Stimulated activated CD8-positive, alpha-beta memory T cell treated with anti-CD3 and anti-CD28 coated beads, Interleukin-12 subunit alpha, Interleukin-12 subunit beta, amount 100 ng/mL, for 24 hours (primary cell): ENCODE measurements around the gene RPRD1B.
A peak's percentile ranks its signal among the peaks of the same experiment; 100 is the strongest.

Source experiments
- DNase-seq: peaks from one replicate; pipeline ENCODE4 v3.0.0-alpha.2; 2020; ENCODE audit errors: extremely low read depth

The RPRD1B gene, protein sequence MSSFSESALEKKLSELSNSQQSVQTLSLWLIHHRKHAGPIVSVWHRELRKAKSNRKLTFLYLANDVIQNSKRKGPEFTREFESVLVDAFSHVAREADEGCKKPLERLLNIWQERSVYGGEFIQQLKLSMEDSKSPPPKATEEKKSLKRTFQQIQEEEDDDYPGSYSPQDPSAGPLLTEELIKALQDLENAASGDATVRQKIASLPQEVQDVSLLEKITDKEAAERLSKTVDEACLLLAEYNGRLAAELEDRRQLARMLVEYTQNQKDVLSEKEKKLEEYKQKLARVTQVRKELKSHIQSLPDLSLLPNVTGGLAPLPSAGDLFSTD

DNA sequence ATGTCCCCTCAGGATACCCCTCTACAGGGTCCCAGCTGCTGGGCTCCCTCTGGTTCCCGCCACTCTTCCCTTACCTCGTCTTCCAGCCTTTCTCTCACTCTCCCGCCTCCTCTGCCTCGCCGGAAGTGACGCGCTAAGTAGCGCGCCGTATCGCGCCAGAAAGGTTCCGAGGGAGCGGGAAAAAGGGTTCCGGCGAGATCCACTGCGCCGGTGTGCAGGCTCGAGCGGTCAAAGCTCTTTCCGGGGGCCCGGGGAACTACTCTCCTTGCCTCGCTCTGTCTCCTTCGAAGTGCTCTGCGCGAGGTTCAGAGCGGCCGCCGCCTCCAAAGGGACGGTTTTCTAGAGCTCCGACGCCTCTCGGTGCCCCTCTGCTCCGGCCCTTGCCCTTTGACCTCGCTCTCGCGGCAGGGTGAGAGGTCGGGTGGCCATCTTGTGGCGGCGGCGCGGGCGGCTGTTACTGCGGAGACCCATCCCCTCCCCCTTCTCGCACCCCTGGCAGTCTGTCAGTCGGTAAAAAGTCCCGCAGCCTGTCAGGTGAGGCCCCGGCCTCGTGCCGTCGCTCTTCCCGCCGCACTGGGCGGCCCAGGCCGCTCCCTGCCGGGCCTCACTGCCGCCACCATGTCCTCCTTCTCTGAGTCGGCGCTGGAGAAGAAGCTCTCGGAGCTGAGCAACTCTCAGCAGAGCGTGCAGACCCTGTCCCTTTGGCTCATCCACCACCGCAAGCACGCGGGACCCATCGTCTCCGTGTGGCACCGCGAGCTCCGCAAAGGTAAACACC is at the start of gene RPRD1B, which contains the start of gene TTI1:
Gene RPRD1B (plus strand): TSS at position 417 of the 778 bp plus-strand sequence. CDS start 202 bp downstream, at position 619.
Gene TTI1 (minus strand): TSS at position 127 of the 778 bp plus-strand sequence. CDS start 19,640 bp downstream, outside the sequence.
- peak; percentile 76 for DNase-seq

DNA sequence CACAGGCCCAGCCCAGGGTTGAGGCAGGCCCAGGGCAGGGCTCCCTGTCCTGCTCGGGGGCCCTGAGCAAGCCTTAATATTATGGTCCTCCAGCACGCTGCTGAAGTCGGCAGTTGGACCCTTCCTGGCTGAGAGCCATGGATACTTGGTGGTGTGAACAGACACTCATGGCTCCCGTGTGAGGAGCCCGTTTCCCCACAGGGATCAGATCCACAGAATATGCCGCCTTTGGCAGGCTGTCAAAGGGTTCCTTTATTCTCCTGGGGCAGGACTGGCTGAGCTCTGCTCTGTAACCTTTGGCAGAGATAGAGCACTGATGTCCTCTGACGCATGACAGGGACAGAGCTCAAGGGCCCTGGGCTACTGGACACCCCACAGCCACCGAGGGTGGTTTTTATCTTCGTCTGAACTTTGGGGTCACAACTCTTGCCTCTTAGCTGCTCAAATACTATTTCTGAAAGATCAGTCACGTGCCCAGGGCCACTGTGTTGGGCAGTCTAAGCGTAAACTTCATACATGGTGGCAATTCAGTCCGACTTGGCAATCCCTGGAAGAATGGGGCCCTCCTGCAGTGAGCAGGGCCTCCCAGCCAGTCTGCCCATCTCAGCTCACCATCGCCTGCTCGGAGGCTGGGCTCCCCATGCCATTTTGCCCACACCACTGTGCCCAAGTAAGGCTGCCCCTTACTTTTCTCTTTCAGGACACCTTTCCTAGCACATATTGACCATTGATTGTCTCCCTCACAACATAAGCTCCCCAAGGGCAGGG is 49.3 kb upstream of the RPRD1B start:
- no peak for DNase-seq

DNA sequence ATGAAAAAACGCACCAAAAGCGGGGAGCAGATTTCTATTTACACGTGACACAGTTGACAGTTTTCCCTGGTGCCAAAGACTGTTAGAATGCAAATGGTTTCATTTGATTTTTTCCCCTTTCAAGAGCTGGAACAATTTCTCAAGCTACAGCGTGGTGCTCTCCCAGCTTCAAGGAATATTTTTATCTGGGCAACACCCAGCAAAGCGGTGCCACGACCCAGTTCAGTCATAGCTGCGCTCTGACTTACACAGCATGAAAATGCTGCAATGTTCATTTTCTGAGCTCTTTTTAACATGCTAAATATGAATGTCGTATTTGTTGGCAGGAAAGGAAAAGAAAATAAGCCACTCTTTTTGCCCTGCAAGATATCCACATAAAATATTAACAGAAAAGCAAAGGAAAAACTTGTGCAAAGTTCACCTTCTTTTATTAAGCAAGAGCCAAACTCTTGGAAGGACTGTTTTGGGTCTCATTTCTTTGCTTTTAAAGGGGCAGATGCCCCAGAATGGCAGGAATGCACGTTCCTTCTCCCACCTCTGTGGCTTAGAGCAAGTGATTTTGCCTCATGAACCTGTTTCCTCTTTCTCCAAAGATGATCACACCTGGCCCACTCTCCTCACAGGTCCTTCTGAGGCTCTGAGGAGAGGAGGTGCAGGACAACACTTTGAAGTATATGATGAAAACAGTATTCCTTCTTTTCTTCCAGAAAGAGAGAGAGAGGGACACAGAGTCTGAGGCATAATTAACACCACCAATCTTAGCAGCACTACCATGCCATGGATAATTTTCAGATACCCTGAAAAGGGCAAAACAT is 47.3 kb upstream of the RPRD1B start:
- no peak for DNase-seq

DNA sequence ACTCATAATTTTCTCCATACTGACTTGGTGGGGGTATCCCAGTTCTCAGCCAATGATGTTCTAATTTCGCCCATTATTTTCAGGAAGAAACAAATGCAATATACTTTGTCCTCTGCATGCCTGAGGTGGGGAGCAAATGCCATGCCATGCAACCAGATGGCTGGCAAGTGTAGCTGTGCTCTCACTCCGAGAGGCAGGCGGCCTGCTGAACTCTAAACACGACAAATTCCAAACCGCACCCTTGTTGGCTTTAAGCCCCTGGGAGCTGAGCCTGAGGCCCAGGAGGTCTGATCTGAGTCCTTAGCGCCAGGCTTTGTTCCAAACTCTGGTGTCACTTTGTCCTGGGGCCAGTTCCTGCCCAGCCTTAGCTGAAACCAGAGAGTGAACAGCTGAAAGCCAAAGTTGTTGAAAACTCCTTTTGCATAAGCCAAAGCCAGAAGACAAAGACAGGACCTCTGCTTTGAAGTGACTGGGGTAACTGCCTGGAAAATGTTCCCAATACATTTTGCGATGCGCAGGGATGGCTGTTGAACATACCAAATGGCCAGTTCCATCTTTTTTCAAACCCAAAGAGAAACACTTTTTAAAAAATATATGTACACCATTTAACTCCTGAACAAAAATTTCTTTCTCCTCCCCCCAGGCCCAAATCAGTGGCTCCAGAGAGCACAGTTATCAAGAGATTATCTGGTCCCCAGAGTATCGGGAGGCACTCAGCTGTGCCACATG is 46.5 kb upstream of the RPRD1B start:
- no peak for DNase-seq

DNA sequence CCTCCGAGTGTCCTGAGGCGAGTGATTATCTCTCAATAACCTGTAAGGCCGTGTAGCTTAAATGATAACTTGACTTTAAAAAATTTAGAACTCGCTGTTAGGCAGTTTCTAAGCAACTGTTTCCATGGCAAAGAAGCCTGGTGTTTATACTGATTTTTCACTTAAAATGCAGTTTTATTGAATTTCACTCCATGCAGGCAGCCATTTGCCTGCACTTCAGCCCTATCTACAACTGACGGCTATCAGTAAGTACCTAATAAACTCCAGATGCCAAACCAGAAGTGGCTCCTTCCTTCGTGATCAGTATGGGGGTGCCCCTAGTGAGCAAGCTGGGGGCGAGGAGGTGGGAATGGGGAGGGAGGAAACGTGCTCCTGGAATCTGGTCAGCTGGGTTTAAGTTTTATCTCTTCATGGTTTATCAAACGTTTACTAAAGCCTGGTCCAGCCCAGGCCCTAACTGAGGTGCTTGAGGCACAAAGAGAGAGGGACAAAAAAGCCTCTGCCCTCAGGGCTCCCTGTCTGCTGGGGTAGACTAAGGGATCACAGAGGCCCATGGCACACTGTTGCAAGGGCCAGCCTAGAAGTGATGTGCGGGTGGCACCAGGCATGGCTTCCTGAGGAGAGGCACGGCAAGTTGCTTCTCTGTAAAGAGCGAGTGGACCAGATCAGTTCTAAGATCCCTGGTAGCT is 45.8 kb upstream of the RPRD1B start:
- DNase-seq = no peak

DNA sequence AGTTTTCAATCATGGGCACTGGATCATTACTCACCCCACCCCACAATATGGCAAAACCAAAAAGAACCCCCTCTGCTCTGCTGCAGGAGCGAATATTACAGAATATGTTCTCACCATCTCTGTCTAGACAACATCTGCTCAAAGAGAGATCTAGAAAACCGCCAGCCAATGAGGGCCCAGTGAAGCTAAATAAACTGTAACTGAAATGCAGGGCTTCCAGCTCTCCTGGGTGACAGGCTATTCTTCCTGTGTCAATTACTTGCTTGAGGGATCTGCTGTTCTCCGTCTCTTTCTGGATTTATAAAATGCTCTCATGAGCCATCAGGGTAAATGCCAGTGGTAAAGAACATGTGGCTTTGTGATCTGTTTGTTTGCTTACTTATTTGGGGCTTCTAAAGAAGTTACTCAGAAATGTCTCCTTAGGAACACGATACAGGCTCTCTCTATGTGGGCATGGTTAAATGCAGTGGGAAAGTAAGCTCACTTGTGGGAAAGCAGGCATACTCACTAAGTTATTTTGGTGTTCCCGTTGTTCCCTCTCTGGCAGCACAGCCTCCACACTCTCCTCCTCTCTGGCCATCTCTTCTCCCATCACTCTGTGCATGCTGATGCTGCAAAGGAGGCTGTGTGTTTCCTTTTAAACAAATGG is 45.1 kb upstream of the RPRD1B start:
- no peak for DNase-seq

DNA sequence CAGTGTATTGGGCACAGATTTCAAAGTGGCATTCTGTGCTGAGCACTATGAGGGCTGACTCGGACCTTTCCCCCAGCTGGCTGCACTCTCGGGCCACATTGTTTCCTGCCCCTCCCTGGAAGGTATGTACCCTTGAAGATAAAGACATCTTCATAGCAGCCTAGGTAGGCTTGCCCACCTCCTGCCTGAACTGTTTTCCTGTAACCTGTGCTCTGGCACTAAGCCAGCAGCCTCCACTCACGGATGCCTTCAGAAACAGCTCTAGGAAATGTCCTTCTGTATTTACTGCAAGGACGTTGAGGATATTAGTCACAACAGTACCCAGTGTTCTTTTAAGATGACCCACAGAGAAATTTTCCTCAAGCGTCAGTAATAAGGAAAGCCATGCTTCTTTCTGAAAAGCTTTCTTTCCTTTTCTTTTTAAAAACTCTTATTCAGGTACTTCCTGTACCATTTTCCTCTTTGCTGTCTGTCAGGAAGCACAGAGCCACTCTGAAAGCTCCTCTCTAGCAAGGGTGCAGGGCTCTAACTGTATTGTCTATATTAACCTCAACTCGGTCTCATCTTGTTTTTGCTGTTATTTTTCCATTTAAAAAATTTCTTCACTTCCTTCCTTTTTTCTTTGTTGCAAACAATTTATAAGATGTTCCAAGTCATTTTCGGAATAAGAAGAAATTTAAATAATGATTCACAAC is 43.8 kb upstream of the RPRD1B start:
- no peak for DNase-seq

DNA sequence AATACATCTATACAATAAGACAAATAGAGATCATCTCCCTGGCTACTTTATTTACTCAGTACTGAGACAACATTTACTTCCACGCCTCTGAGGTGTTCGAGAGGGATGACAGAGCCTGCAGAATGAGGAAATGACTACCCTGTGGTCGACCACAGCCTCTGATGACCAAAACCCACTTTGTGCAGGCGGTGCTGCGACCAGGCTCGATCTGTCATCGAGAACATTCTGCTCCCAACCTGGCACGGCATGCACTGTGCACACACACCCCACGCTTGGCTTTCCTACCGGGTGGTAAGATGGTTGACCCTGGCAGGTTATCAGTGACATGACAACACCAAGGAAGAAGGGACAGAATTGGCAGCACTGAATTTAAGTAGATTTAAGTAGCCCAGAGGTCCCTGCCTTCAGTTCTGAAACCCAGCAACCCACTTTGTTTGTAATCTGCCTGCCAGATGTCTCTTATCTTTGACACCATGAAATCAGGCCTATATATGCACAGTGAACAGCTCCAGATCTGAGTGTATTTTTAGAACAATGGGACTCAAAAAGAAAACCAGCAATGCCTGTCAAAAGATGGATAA is 42.9 kb upstream of the RPRD1B start:
- DNase-seq = peak; percentile 31

DNA sequence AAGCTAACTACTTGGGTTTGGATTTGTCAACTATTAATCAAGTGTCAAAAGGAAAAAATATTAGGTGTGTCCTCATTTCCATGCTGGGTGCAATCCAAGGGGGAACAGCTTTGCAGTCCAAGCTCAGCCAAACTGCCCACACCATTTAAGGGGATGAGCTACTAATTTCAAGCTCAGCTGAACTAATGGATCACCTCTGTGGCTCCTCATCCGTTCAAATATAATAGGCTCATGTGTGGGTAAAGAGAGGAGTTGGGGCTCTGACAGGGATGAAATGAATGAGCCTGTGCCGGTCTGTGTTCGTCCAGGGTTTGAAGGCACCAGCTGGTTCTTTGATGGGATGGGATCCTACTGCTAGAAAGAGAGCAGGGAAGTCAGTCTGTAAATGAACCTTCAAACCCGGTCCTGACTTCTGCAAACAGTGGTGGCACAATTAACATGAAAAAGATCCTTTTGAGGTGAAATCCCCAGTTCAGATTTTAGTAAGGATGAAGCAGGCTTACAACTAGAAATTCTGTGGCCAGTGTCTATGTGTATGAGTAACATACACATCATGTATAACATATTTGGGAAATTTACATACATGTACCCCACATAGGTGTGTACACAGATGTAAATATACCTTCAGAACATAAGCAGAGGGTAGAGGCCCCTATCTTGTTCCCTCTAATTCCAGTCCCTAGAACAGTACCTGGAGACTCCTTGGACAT is 42.2 kb upstream of the RPRD1B start:
- DNase-seq = no peak

DNA sequence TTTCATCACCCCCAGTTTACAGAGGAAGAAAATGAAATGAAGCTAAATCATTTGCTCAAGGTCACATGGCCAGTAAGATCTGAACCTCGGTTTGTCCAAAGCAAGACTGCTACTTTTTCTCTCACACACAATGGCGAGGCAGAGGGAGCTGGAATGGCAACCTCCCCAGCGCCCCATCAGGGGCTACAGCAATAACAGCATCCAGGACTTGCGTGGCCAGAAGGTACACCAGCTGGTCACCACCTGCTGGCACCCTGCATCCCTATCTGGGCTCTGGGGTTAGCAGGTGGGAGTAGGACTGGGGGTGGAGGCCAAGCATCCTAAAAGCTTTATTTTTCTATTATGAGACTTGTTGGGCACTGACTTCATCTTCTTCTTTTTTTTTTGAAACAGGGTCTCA is 41.6 kb upstream of the RPRD1B start:
- no peak for DNase-seq

DNA sequence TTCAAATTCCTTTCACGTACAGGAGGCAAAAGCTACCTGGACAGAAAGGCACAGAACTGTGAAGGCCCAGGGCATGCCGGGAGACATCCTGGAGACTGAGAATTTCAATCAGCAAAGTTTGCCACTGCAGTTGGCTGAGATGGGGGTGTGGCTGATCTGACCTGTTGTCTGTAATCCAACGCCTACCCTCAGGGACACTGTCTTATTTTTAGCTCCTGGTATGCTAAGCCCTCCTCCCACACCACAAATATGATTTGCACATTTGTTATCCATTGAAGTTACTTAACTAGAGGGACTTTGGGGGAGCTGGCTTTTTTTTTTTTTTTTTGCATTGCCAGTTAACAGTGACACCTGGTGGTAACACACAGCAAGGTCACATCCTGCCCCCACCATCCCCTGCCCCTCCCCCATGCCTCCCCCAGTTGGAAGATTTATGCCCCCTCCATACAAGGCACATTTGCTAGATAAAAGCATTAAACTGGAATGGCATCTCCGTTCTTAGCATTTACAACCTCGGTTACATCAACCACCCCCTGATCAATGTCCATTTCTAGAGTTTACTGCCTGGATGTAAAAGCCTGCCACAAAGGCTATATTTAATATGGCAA is 40.6 kb upstream of the RPRD1B start:
- DNase-seq = no peak

DNA sequence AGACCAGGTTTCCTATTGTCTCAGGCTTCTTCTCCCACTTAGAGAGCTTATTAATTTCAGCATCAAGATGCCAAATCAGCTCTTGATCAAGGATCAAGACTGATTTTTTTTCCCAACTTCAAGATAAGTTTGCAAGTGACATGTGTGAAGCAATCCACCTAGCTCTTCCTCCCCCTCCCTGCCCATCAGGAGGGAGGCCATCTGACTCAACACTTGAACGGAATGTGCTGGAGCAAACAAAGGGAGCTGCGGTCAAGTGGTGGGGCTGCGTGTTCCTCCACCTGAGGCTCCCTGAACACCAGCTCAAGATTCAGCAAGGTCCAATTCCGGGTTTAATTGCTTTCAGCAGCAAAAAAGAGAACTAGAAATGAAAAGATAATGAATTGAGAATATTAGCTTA is 39.0 kb upstream of the RPRD1B start:
- DNase-seq = no peak

DNA sequence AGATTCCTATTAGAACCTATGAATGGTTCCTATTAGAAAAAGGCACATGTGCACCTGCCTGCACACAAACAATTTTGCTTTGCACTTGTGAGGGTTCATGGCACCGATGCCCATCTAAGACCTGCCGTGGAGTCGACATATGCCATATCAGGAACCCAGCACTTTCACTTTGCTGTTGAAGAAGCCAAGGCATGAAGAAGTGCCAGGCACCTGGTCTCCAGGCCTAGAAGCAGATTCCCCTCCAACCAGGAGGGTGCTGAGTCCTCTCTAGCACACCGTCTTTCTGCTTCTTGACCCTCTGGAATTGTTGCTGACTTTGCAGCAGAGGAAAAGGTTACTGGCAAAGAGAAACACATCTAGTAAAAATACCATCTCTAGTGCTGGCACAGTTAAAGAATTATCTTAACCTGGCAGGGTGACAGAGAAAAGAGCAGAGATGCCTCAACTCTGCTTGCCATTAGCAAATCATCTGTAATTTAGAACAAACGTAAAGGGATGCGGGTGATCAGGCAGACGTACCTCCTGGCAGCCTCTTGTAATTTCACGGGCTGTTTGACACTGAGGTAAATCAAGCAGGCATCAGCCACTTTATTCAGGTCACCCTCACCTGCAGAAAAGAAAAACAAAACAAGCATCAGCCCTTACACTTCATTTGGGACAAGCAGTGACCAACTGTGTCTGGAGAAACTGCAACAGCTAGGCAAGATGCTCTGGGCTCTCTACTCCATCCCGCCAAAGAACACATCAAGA is 37.5 kb upstream of the RPRD1B start:
- DNase-seq = no peak

DNA sequence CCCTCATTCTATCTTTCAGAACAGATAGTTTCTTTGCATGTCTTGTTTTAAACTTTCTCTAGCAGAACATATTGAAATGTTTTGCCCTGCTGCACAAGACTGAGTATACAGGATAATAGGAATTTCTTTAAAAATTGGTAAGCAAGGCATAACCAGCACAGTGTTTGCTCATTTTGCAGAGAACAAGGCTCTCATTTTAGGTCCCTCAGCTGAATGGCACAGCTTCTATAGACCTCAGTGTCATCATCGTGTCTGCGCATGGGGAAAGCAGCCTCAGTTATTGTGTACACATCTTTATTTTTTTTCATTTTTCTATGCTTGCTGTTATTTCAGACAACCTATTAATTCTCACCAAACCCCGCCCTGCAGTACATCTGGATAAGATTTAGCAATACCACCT is 36.0 kb upstream of the RPRD1B start:
- DNase-seq = no peak

DNA sequence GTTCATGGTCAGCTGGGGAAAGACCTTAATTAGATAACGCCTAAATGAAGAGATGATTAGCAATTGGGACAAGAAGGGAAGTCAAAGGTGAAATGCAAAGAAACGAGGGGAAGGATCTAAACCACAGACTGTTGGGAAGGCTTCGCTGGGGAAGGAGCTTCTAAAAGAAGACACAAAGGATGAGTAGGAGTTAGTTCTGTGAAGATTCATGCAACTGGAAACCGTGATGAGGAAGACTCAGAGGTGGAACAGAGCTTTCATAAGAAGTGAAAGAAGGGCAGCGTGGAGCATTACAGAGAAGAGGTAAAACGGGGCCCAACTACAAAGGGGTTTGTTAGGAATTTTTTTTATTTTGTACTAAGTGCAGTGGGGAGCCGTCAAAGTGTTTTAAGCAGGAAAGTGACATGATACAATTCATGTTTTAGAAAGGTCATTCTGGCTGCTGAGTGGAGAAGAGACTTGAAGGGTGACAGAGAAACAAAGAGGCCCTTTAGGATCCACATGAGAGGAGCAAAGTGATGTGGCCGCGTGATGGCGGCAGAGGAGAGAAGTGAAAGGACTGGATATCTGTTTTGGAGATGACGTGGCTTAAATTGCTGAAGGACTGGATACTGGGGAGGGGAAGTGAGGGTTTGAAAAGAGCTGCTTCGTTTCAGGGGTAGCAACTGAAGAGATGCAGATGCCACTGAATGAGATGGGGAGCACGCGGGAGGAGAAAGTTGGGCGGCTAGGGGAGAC is 33.9 kb upstream of the RPRD1B start:
- DNase-seq = no peak

DNA sequence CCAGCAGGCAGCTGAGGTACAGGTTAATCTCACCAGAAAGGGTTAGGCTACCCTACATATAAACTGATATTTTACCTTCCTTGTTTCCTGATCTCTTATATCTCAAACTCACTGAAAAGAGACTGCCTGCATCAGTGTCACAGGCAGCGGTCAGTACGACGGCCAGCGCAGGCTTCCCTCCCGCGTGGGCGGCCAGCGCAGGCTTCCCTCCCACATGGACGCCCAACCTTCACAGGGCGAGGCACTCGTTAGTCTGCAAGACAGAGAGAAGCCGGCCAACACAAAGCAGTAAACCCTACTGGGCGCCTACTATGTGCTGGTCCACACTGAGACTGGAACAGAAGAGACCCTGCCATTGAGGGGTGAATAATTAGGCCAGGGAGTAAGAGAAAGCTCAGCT is 33.3 kb upstream of the RPRD1B start:
- no peak for DNase-seq
